RPMI8226 (cell line): ENCODE results near the gene DNAJC5G.
"Not testable (repeated sequence)": the region's sequence is repeated elsewhere in the genome, so short reads cannot be mapped to it uniquely, and the experiment has no call there.

Experiments
- DNase-seq: peaks from one replicate; pipeline ENCODE4 v3.0.0-alpha.2; 2015

DNAJC5G gene

GRCh38 chr2:27312152-27312551 lies 36.9 kb downstream of the DNAJC5G start:
- DNase-seq = no peak

- DNase-seq = no peak
Observed at GRCh38 chr2:27313882-27314645, 38.8 kb downstream of the DNAJC5G start.

GRCh38 chr2:27314709-27315108 lies 39.5 kb downstream of the DNAJC5G start:
- DNase-seq = no peak

DNA sequence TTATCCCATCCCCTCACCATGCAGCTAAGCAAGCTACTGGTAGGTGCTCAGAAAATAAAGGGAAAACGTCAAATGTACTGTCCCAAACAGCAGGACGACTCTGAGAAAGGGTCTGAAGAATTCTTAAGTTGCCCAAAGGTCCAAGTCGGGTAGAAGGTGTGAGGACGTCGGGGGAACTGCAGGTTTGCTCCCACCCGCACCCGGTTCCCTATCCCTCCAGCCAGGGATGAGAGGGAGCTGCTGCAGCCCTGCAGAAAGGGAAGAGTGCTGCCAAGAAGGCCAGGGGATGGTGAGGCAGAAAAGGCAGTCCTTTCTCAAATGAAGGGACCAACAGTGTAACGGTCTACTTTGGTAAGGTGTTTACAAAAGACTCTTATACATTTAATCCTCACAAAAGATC lies 39.9 kb downstream of the DNAJC5G start:
- DNase-seq = no peak

GRCh38 chr2:27316655-27317412 lies 41.6 kb downstream of the DNAJC5G start:
- DNase-seq = no peak

DNA sequence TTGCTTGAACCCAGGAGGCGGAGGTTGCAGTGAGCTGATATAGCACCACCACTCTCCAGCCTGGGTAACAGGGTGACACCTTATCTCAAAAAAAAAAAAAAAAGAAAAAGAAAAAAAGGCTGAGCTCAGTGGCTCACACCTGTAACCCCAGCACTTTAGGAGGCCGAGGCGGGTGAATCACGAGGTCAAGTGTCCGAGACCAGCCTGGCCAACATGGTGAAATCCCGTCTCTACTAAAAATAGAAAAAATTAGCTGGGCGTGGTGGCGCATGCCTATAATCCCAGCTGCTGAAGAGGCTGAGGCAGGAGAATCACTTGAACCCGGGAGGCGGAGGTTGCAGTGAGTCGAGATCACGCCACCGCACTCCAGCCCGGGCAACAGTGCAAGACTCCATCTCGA lies 44.6 kb downstream of the DNAJC5G start:
- DNase-seq = not testable (repeated sequence)

- DNase-seq = peak; percentile 25
Observed at GRCh38 chr2:27320958-27321543, 45.8 kb downstream of the DNAJC5G start.

- DNase-seq = peak; percentile 33
Observed at GRCh38 chr2:27322301-27322765, 47.1 kb downstream of the DNAJC5G start.

GRCh38 chr2:27322766-27323595 lies 47.7 kb downstream of the DNAJC5G start, which contains the start of gene MPV17:
Gene MPV17 (minus strand): TSS chr2:27323097. CDS start chr2:27322517, 580 bp downstream.
- peak; percentile 95 for DNase-seq

DNA sequence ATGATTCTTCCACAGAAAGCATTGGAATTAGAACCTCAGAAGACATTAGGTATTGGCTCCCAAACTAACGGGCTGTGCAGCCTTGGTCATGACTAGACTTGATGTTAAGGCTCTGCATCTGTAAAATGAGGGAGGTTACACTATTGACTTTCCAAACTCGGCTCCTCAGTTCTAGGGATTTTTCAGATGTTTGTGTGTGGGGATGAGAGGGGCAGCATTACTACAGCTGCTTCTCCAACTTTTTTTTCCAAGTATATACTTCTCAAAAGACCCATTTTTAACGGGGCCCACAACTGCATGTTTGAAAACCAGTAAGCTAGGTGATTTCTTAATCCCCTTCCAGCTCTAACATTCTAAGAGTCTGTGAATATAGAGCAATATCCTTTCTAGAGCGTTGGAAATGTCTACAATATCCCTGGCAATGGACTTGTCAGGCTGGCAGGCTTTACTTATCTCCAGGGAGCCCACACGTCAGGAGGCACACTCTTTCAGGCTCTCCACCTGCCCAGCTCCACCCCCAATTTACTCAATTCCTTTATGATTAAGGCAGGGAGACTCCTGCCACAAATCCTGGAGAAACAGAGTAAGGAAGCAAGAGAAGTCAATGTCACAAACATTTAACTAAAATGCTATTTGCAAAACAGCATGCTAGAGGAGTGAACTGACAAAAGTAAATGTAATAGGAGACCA lies 48.5 kb downstream of the DNAJC5G start:
- no peak for DNase-seq

DNA sequence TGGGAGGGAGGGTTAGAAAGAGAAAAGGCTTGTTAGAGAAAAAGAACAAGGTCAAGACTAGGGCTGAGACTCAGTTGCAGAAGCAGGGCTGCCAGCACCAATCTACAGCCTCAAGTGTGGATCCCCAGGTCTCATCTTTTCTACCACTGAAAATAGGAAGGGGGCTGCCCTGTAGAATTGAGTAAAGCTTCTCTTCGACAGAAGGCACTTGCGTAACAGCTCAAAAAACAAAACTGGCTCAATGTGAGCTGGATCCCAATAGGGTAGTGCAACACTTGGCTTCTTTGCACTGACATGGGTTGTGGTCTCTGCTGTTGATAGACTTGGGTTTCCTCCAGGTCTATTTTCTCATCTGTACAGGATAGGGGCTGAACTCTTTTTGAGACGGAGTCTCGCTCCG lies 49.5 kb downstream of the DNAJC5G start:
- DNase-seq = no peak
